HCT116 (cell line): ENCODE measurements around the gene LAMB4. TPM values are rescaled to one million over a fixed set of nuclear protein-coding genes. Genes with fewer than 3 reads are reported as not detected.

Experiments
- ATAC-seq: fragments of 200-7000 bp; cut with Tn5 transposase; 2 replicates; pipeline ENCODE4 v1.9.1; 2020; ENCODE audit warnings: mild to moderate bottlenecking, moderate library complexity
- BruUV-seq: library from RNA; stranded (reverse); fragments of 400-500 nt; replicated peaks from 2 replicates; lab custom pipeline; 2021; lab: Mats Ljungman, UMichigan
- CTCF ChIA-PET: fragments of 300-600 bp; sonication (Branson Sonifier 250); formaldehyde crosslinking; loops from one replicate; lab custom pipeline; 2021; ENCODE audit warnings: antibody characterized with exemption; lab: Charles Lee
- POLR2A ChIA-PET: fragments of 300-600, 350-600 bp; sonication (Branson Sonifier 250); formaldehyde crosslinking; loops from one replicate; lab custom pipeline; 2021; ENCODE audit warnings: antibody characterized with exemption; lab: Charles Lee
- RAD21 ChIA-PET, 2 experiments: fragments of 300-600 bp; sonication (Branson Sonifier 250); formaldehyde crosslinking; loops; one replicate each; lab custom pipeline; 2023; ENCODE audit warnings: low total read pairs in 2 of 2; ENCODE audit not compliant: uncharacterized antibody in 2 of 2, unreplicated experiment in 2 of 2, low non-redundant PET in 1 of 2; lab: Charles Lee
- DNase-seq: peaks from one replicate; pipeline ENCODE4 v3.0.0-alpha.2; 2010; ENCODE audit warnings: low read depth, low spot score
- H2AFZ ChIP-seq: fragments of 200-600 bp; shearing (Covaris generic), sonication (generic); 2 replicates; pipeline ENCODE4 v1.6.1; 2017; ENCODE audit warnings: low read depth, mixed run types, mixed read lengths, antibody characterized with exemption, low read length; ENCODE audit not compliant: poor library complexity, severe bottlenecking
- H3K27ac ChIP-seq: 2 replicates; pipeline ENCODE4 v1.5.1; 2012; ENCODE audit warnings: low read depth, low read length
- H3K27me3 ChIP-seq: fragments of 200-600 bp; sonication (generic); 2 replicates; pipeline ENCODE4 v1.6.1; 2016; ENCODE audit warnings: mixed run types, low read length, mixed read lengths; ENCODE audit not compliant: insufficient read depth
- H3K36me3 ChIP-seq, 2 experiments: fragments of 200-500 bp in 1 of 2; fragments of 200-600 bp in 1 of 2; sonication (Bioruptor generic) in 1 of 2; sonication (generic) in 1 of 2; 2 replicates each; pipeline versions ENCODE4 v1.5.1 to v1.6.1; 2014 to 2016; ENCODE audit warnings: low read length in 2 of 2, inconsistent platforms in 1 of 2, mixed read lengths in 1 of 2, mixed run types in 1 of 2; ENCODE audit not compliant: insufficient read depth in 2 of 2, control insufficient read depth in 1 of 2
- H3K4me1 ChIP-seq, 2 experiments: fragments of 200-600 bp in 1 of 2; sonication (generic) in 1 of 2; 2 replicates each; pipeline versions ENCODE4 v1.5.1 to v1.6.1; 2012 to 2017; ENCODE audit warnings: low read length in 2 of 2, inconsistent platforms in 1 of 2, mild to moderate bottlenecking in 1 of 2, mixed read lengths in 1 of 2, mixed run types in 1 of 2, moderate library complexity in 1 of 2; ENCODE audit not compliant: insufficient read depth in 2 of 2, control insufficient read depth in 1 of 2
- H3K4me2 ChIP-seq: fragments of 200-600 bp; sonication (generic); 2 replicates; pipeline ENCODE4 v1.6.1; 2017; ENCODE audit warnings: mixed run types, low read length, mixed read lengths
- H3K4me3 ChIP-seq, 2 experiments: fragments of 200-600 bp in 1 of 2; sonication (generic) in 1 of 2; replicated peaks in 1 of 2; 2 replicates each; pipeline ENCODE4 v1.5.1; 2011 to 2016; ENCODE audit warnings: low read length in 2 of 2, control low read depth in 1 of 2, low read depth in 1 of 2, mild to moderate bottlenecking in 1 of 2, mixed read lengths in 1 of 2, mixed run types in 1 of 2
- H3K79me2 ChIP-seq: fragments of 200-600 bp; sonication (generic); 2 replicates; pipeline ENCODE4 v1.6.1; 2017; ENCODE audit warnings: mild to moderate bottlenecking, mixed run types, low read length, moderate library complexity, mixed read lengths; ENCODE audit not compliant: insufficient read depth
- H3K9ac ChIP-seq: fragments of 200-600 bp; sonication (generic); 2 replicates; pipeline ENCODE4 v1.6.1; 2016; ENCODE audit warnings: low read length, mixed read lengths
- H3K9me2 ChIP-seq: fragments of 200-600 bp; sonication (generic), shearing (Covaris generic); 2 replicates; pipeline ENCODE4 v1.6.1; 2017; ENCODE audit warnings: mixed run types, mild to moderate bottlenecking, moderate library complexity; ENCODE audit not compliant: insufficient read depth
- H3K9me3 ChIP-seq, 2 experiments: fragments of 200-500 bp in 1 of 2; fragments of 200-600 bp in 1 of 2; sonication (Bioruptor generic) in 1 of 2; sonication (generic) in 1 of 2; 2 replicates each; pipeline ENCODE4 v1.6.1; 2014 to 2017; ENCODE audit warnings: low read length in 2 of 2, mixed read lengths in 2 of 2, inconsistent platforms in 1 of 2, low read depth in 1 of 2, mild to moderate bottlenecking in 1 of 2, mixed run types in 1 of 2, moderate library complexity in 1 of 2; ENCODE audit not compliant: control insufficient read depth in 1 of 2, insufficient read depth in 1 of 2
- H4K20me1 ChIP-seq: fragments of 200-600 bp; sonication (generic), shearing (Covaris generic); 2 replicates; pipeline ENCODE4 v1.6.1; 2017; ENCODE audit warnings: mixed run types, mild to moderate bottlenecking, moderate library complexity; ENCODE audit not compliant: insufficient read depth
- CEBPB ChIP-seq: IDR thresholded peaks from 2 replicates; pipeline ENCODE4 v1.6.1; 2012; ENCODE audit warnings: low read depth
- EGR1 ChIP-seq: IDR thresholded peaks from 2 replicates; pipeline ENCODE4 v1.6.1; 2012; ENCODE audit warnings: low read depth
- EZH2 ChIP-seq: fragments of 200-600 bp; sonication (generic); IDR thresholded peaks from 2 replicates; pipeline ENCODE4 v1.6.1; 2017; ENCODE audit warnings: antibody characterized with exemption, mixed run types
- JUND ChIP-seq: IDR thresholded peaks from 2 replicates; pipeline ENCODE4 v1.6.1; 2012
- POLR2A ChIP-seq: IDR thresholded peaks from 2 replicates; pipeline ENCODE4 v1.7.0; 2011; ENCODE audit warnings: borderline replicate concordance; ENCODE audit not compliant: insufficient read depth, insufficient read length; ENCODE audit errors: extremely low read depth
- POLR2AphosphoS5 ChIP-seq: IDR thresholded peaks from 2 replicates; pipeline ENCODE4 v1.6.1; 2011; ENCODE audit warnings: mild to moderate bottlenecking, low read depth, low read length, moderate library complexity
- SIN3A ChIP-seq: IDR thresholded peaks from 2 replicates; pipeline ENCODE4 v1.6.1; 2012; ENCODE audit warnings: low read depth
- TCF7L2 ChIP-seq: IDR thresholded peaks from 2 replicates; pipeline ENCODE4 v1.7.0; 2011; ENCODE audit warnings: borderline replicate concordance, inconsistent platforms; ENCODE audit not compliant: insufficient read depth, insufficient read length; ENCODE audit errors: extremely low read depth
- YY1 ChIP-seq: IDR thresholded peaks from 2 replicates; pipeline ENCODE4 v1.6.1; 2011; ENCODE audit warnings: low read length, low read depth, moderate library complexity, mild to moderate bottlenecking; ENCODE audit not compliant: insufficient replicate concordance; ENCODE audit errors: extremely low read depth
- ZFX ChIP-seq: fragments of 450-650 bp; IDR thresholded peaks from 2 replicates; pipeline ENCODE4 v1.6.1; 2017
- ZNF274 ChIP-seq: fragments of 200-500 bp; sonication (Bioruptor generic); IDR thresholded peaks from 2 replicates; pipeline ENCODE4 v1.6.1; 2014; ENCODE audit warnings: mild to moderate bottlenecking, low read depth, low read length, inconsistent platforms
- intact Hi-C: fragments of 100-400 bp; cut with micrococcal nuclease; formaldehyde crosslinking; loops from 2 replicates; pipeline ENCODE4 v1.10.0; 2022
- total RNA-seq: library from RNA; stranded (reverse); gene quantifications from one replicate; pipeline ENCODE4 v1.2.1, GENCODE V29; 2021; ENCODE audit not compliant: unreplicated experiment
- TF ChIP-seq, protein P1 (sequence below): IDR thresholded peaks from 2 replicates; pipeline ENCODE4 v1.6.1; 2011; ENCODE audit warnings: mild to moderate bottlenecking, low read length, moderate library complexity; ENCODE audit not compliant: insufficient replicate concordance; ENCODE audit errors: extremely low read depth
- TF ChIP-seq, protein P2 (sequence below), 3 experiments: fragments of 200-600 bp in 1 of 3; sonication (generic) in 1 of 3; IDR thresholded peaks in 2 of 3; conservative IDR thresholded peaks in 1 of 3; 2 replicates each; pipeline ENCODE4 v1.5.1; 2012 to 2017; ENCODE audit warnings: low read depth in 2 of 3, low read length in 2 of 3, antibody characterized with exemption in 1 of 3, borderline replicate concordance in 1 of 3, control low read depth in 1 of 3, mild to moderate bottlenecking in 1 of 3, mixed read lengths in 1 of 3, mixed run types in 1 of 3, moderate library complexity in 1 of 3; ENCODE audit not compliant: insufficient read depth in 1 of 3
- TF ChIP-seq, protein P3 (sequence below): IDR thresholded peaks from 2 replicates; pipeline ENCODE4 v1.6.1; 2012

The LAMB4 gene
- total RNA-seq, 1 experiment from 2014 or later: not detected

DNA sequence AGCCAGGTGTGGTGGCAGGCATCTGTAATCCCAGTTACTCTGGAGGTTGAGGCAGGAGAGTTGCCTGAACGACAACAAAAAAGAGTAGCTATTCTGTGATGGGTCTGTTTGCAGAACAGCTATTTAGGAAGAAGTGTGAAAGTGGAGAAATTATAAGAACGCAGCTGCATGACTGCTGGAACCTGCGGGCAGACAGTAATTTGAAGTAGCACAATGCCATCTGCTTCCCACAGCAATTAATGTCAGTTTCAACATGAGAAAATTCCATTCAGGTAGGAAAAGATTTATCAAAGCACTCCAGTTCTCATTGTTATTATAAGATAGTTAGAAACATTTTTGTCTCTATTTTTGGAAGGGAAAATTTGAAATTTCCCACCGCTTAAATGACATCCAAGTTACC, 148.7 kb downstream of the LAMB4 start:
- H2AFZ ChIP-seq: no peak overlapping the region
- H3K4me2 ChIP-seq: no peak overlapping the region
- H3K9me3 ChIP-seq: no peaks in the 10 kb centered on the region
- no peak for ATAC-seq
- H3K4me3 ChIP-seq: no peak overlapping the region
- H4K20me1 ChIP-seq: no peaks in the 10 kb centered on the region
- DNase-seq: no peak
- intact Hi-C loops: no loop called here
- H3K4me1 ChIP-seq: no peaks in the 10 kb centered on the region
- no peak overlapping the region for H3K27ac ChIP-seq
- no peaks in the 10 kb centered on the region for H3K79me2 ChIP-seq
- ChIA-PET POLR2A (no interaction called here), CTCF (no interaction called here), RAD21 (no interaction called here)
- TF ChIP-seq YY1: no peak
- no peak for TF ChIP-seq ZNF274
- TF ChIP-seq POLR2AphosphoS5: no peak
- no peak for TF ChIP-seq CEBPB
- no peak for TF ChIP-seq ZFX
- TF ChIP-seq POLR2A: no peak
- TF ChIP-seq SIN3A: no peak
- TF ChIP-seq, protein P1, sequence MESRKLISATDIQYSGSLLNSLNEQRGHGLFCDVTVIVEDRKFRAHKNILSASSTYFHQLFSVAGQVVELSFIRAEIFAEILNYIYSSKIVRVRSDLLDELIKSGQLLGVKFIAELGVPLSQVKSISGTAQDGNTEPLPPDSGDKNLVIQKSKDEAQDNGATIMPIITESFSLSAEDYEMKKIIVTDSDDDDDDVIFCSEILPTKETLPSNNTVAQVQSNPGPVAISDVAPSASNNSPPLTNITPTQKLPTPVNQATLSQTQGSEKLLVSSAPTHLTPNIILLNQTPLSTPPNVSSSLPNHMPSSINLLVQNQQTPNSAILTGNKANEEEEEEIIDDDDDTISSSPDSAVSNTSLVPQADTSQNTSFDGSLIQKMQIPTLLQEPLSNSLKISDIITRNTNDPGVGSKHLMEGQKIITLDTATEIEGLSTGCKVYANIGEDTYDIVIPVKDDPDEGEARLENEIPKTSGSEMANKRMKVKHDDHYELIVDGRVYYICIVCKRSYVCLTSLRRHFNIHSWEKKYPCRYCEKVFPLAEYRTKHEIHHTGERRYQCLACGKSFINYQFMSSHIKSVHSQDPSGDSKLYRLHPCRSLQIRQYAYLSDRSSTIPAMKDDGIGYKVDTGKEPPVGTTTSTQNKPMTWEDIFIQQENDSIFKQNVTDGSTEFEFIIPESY: no peak
- TF ChIP-seq, protein P2, sequence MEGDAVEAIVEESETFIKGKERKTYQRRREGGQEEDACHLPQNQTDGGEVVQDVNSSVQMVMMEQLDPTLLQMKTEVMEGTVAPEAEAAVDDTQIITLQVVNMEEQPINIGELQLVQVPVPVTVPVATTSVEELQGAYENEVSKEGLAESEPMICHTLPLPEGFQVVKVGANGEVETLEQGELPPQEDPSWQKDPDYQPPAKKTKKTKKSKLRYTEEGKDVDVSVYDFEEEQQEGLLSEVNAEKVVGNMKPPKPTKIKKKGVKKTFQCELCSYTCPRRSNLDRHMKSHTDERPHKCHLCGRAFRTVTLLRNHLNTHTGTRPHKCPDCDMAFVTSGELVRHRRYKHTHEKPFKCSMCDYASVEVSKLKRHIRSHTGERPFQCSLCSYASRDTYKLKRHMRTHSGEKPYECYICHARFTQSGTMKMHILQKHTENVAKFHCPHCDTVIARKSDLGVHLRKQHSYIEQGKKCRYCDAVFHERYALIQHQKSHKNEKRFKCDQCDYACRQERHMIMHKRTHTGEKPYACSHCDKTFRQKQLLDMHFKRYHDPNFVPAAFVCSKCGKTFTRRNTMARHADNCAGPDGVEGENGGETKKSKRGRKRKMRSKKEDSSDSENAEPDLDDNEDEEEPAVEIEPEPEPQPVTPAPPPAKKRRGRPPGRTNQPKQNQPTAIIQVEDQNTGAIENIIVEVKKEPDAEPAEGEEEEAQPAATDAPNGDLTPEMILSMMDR (IDR thresholded peaks at IDR 0.05 in 2 of 3, conservative IDR thresholded peaks at IDR 0.05 in 1 of 3; ENCODE audit: borderline replicate concordance in 1 of 3, insufficient read depth in 1 of 3, low read depth in 2 of 3, low read length in 2 of 3): no peak
- no peak for TF ChIP-seq JUND
- TF ChIP-seq TCF7L2: no peak
- TF ChIP-seq, protein P3, sequence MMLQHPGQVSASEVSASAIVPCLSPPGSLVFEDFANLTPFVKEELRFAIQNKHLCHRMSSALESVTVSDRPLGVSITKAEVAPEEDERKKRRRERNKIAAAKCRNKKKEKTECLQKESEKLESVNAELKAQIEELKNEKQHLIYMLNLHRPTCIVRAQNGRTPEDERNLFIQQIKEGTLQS: no peak
- no peak for TF ChIP-seq EGR1
- TF ChIP-seq EZH2: no peak
- H3K9ac ChIP-seq: no peak overlapping the region
- H3K27me3 ChIP-seq: no peaks in the 10 kb centered on the region
- no peaks in the 10 kb centered on the region for H3K9me2 ChIP-seq
- BruUV-seq: no TSS peak
- peaks cover 5 to 8% of the 10 kb centered on the region in 2 experiments; a peak in 1 of 4 replicates for H3K36me3 ChIP-seq
